ENCODE data around the gene DDI2. TPM values are rescaled to one million over a fixed set of nuclear protein-coding genes. Genes with fewer than 3 reads are reported as not detected.

Gene DDI2
- total RNA-seq, 1 experiment from 2014 or later = 32.7 TPM

DNA sequence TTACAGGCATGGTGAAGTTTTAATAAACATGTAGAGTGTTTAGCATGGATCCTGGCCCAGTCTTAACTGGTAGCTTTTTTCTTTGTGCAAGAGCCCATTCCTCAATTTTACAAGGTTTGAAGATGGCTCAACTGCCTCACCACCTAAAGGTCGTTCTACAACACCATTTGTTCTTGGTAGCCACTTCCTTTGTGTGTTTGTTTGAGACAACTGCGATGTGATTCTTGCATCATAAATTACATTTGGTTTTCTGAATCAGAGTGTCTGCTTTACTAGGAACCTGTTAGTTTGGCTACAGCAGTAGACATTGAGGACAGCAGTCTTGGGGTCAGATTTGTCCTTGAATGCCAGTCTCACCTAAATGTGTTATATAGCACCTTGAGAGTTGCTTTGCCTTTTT is 70.2 kb downstream of the DDI2 start:
- H3K4me3 Mint-ChIP-seq (ENCODE audit: unreplicated experiment) = no peak overlapping the region
- H3K36me3 Mint-ChIP-seq (ENCODE audit: insufficient read depth, unreplicated experiment) = peaks cover 17% of the 10 kb centered on the region
- no TSS peak for BruUV-seq (replicated peaks)
- H3K4me1 Mint-ChIP-seq (ENCODE audit: insufficient read depth, unreplicated experiment) = peaks cover 19% of the 10 kb centered on the region
- no peak for TF ChIP-seq CTCF (IDR thresholded peaks at IDR 0.05; ENCODE audit: unreplicated experiment)
- H3K9me3 Mint-ChIP-seq (ENCODE audit: unreplicated experiment) = no peaks in the 10 kb centered on the region
- H3K27me3 Mint-ChIP-seq (ENCODE audit: insufficient read depth, unreplicated experiment) = no peaks in the 10 kb centered on the region
- no peak overlapping the region for H3K27ac Mint-ChIP-seq (ENCODE audit: low read depth, unreplicated experiment)
- CTCF ChIA-PET = no interaction called here
- POLR2A ChIA-PET = interaction anchor here (4.0 kb wide), 1 partner anchor 16 kb away, joined by 19 read pairs; no protein-coding TSS in a partner anchor
- DNase-seq (ENCODE audit: unreplicated experiment) = no peak
- intact Hi-C loops (cut with micrococcal nuclease) = no loop called here

DNA sequence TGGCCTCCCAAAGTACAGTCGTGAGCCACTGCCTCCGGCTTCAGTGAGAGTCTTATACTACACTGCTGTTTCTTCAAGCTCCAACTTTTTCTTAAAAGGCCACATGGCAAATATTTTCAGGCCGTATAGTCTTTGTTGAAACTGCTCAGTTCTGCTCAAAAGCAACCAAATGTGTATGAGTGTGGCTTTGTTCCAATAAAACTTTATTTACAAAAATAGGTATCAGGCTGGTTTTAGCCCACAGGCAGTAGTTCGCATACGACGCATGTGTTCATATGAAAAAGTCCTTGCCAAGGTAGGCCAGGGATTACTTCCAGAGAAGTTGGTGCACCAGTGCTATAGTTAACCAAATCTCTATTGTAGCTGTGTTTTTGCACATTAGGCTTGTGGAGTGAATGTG is 73.1 kb downstream of the DDI2 start:
- Mint-ChIP-seq H3K4me1 (ENCODE audit: insufficient read depth, unreplicated experiment) (peaks cover 8% of the 10 kb centered on the region), H3K27me3 (ENCODE audit: insufficient read depth, unreplicated experiment) (no peaks in the 10 kb centered on the region), H3K4me3 (ENCODE audit: unreplicated experiment) (no peak overlapping the region), H3K9me3 (ENCODE audit: unreplicated experiment) (no peaks in the 10 kb centered on the region), H3K27ac (ENCODE audit: low read depth, unreplicated experiment) (no peak overlapping the region), H3K36me3 (ENCODE audit: insufficient read depth, unreplicated experiment) (peaks cover 30% of the 10 kb centered on the region)
- POLR2A ChIA-PET = interaction anchor here (1.1 to 1.2 kb wide), 2 partner anchors 12 to 13 kb away, joined by 3 to 5 read pairs; no protein-coding TSS in a partner anchor
- CTCF ChIA-PET = interaction anchor here (1.6 kb wide), 1 partner anchor 51 kb away, joined by 9 read pairs; no protein-coding TSS in a partner anchor
- no peak for DNase-seq (ENCODE audit: unreplicated experiment)
- intact Hi-C loops (cut with micrococcal nuclease) = no loop called here
- no TSS peak for BruUV-seq (replicated peaks)
- TF ChIP-seq CTCF (IDR thresholded peaks at IDR 0.05; ENCODE audit: unreplicated experiment) = no peak

DNA sequence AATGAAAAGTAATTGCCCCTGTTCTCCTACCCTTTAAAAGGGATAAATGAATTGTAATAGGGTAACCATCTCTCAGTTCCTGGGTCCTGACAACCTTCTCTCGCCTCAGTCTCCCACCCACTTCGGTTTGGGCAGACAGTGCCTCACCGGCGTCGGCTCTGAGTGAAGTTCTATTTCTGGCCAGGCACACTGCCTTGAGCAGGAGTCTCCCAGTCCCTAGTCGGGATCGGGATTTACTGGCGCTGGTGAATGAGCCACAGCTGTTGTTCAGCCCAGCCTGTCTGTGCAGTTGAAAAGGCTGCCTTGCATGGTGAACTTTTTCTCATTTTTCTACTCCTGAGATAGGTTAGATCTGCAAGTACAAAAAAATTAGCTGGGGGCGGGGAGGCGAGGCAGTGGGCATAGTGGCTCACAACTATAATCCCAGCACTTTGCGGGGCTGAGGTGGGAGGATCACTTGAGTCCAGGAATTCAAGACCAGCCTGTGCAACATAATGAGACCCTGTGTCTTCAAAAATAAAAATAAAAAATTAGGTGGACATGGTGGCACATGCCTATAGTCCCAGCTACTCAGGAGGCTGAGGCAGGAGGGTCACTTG is 74.3 kb downstream of the DDI2 start:
- no peaks in the 10 kb centered on the region for H3K27me3 Mint-ChIP-seq (ENCODE audit: insufficient read depth, unreplicated experiment)
- BruUV-seq (replicated peaks) = no TSS peak
- H3K9me3 Mint-ChIP-seq (ENCODE audit: unreplicated experiment) = no peaks in the 10 kb centered on the region
- POLR2A ChIA-PET = interaction anchor here (0.6 to 2.1 kb wide), 2 partner anchors 10 to 175 kb away, joined by 3 to 7 read pairs; no protein-coding TSS in a partner anchor
- H3K36me3 Mint-ChIP-seq (ENCODE audit: insufficient read depth, unreplicated experiment) = peaks cover 40% of the 10 kb centered on the region
- CTCF ChIA-PET = interaction anchor here (0.5 to 1.6 kb wide), 3 partner anchors 10 to 50 kb away, joined by 3 to 9 read pairs (median 4); no protein-coding TSS in a partner anchor
- TF ChIP-seq CTCF (IDR thresholded peaks at IDR 0.05; ENCODE audit: unreplicated experiment) = no peak
- DNase-seq (ENCODE audit: unreplicated experiment) = no peak
- H3K4me1 Mint-ChIP-seq (ENCODE audit: insufficient read depth, unreplicated experiment) = no peaks in the 10 kb centered on the region
- no peak overlapping the region for H3K4me3 Mint-ChIP-seq (ENCODE audit: unreplicated experiment)
- no peak overlapping the region for H3K27ac Mint-ChIP-seq (ENCODE audit: low read depth, unreplicated experiment)
- intact Hi-C loops (cut with micrococcal nuclease) = no loop called here

GRCh38 chr1:15692121-15692682 is 74.9 kb downstream of the DDI2 start:
- Mint-ChIP-seq H3K27me3 (ENCODE audit: insufficient read depth, unreplicated experiment) (no peaks in the 10 kb centered on the region), H3K9me3 (ENCODE audit: unreplicated experiment) (no peaks in the 10 kb centered on the region), H3K4me3 (ENCODE audit: unreplicated experiment) (no peak overlapping the region), H3K27ac (ENCODE audit: low read depth, unreplicated experiment) (no peak overlapping the region), H3K36me3 (ENCODE audit: insufficient read depth, unreplicated experiment) (peaks cover 47% of the 10 kb centered on the region), H3K4me1 (ENCODE audit: insufficient read depth, unreplicated experiment) (no peaks in the 10 kb centered on the region)
- POLR2A ChIA-PET = interaction anchor here (2.1 kb wide), 1 partner anchor 11 kb away, joined by 7 read pairs; no protein-coding TSS in a partner anchor
- CTCF ChIA-PET = interaction anchor here (0.5 to 1.0 kb wide), 2 partner anchors 10 to 16 kb away, joined by 3 to 4 read pairs; no protein-coding TSS in a partner anchor
- DNase-seq (ENCODE audit: unreplicated experiment) = no peak
- intact Hi-C loops (cut with micrococcal nuclease) = no loop called here
- no TSS peak for BruUV-seq (replicated peaks)
- no peak for TF ChIP-seq CTCF (IDR thresholded peaks at IDR 0.05; ENCODE audit: unreplicated experiment)
